K562 (cell line): ENCODE data around the gene DIP2C. TPM values are rescaled to one million over a fixed set of nuclear protein-coding genes. Genes with fewer than 3 reads are reported as not detected.

Source experiments
- ATAC-seq: fragments of 200-7000 bp; cut with Tn5 transposase; 3 replicates; pipeline ENCODE4 v1.9.1; 2020; ENCODE audit warnings: moderate library complexity
- BruUV-seq: library from RNA; stranded (reverse); fragments of 400-500 nt; replicated peaks from 2 replicates; lab custom pipeline; 2021; lab: Mats Ljungman, UMichigan
- CTCF ChIA-PET: fragments of 300-600 bp; formaldehyde crosslinking; extraction: SDS; loops from one replicate; lab custom pipeline; 2021; ENCODE audit warnings: low intra/inter-chr PET ratio; lab: Yijun Ruan, JAX
- POLR2A ChIA-PET: fragments of 300-600, 350-650 bp; sonication (Branson Sonifier 250); formaldehyde crosslinking; extraction: SDS; loops from one replicate; lab custom pipeline; 2021; ENCODE audit warnings: antibody characterized with exemption, inconsistent platforms; lab: Yijun Ruan, JAX
- DNase-seq, 4 experiments: peaks; one replicate each; pipeline versions ENCODE4 v3.0.0 to v3.0.0-alpha.2; 2011 to 2018; ENCODE audit warnings: low spot score in 3 of 4, mixed read lengths in 3 of 4; ENCODE audit errors: extremely low read depth in 1 of 4
- FAIRE-seq: peaks from 2 replicates; lab custom pipeline; 2011; peaks lifted over from hg19 to GRCh38; lab: Jason Lieb, UNC
- H2AFZ ChIP-seq: 2 replicates; pipeline ENCODE4 v1.6.0; 2011; ENCODE audit warnings: low read depth, low read length, control low read depth, inconsistent platforms
- H3K27ac ChIP-seq: fragments of 200-600 bp; 3 replicates; pipeline ENCODE4 v1.8.0; 2011; ENCODE audit warnings: low read depth, mild to moderate bottlenecking, control low read depth, inconsistent platforms, low read length, moderate library complexity, mixed read lengths; ENCODE audit errors: extremely low read depth
- H3K27me3 ChIP-seq, 2 experiments: fragments of 300-600 bp in 1 of 2; 2 replicates in 1 of 2; 3 replicates in 1 of 2; pipeline versions ENCODE4 v1.6.0 to v1.8.0; 2011; ENCODE audit warnings: inconsistent platforms in 2 of 2, low read length in 2 of 2, mild to moderate bottlenecking in 1 of 2, mixed read lengths in 1 of 2, moderate library complexity in 1 of 2; ENCODE audit not compliant: control insufficient read depth in 2 of 2, insufficient read depth in 2 of 2
- H3K36me3 ChIP-seq: fragments of 300-600 bp; 3 replicates; pipeline ENCODE4 v1.8.0; 2011; ENCODE audit warnings: mild to moderate bottlenecking, low read length, inconsistent platforms; ENCODE audit not compliant: control insufficient read depth, insufficient read depth
- H3K4me1 ChIP-seq, 2 experiments: fragments of 200-600 bp in 1 of 2; replicated peaks in 1 of 2; 2 replicates in 1 of 2; 3 replicates in 1 of 2; pipeline versions ENCODE4 v1.5.1 to v1.8.0; 2011; ENCODE audit warnings: inconsistent platforms in 2 of 2, low read length in 2 of 2, mild to moderate bottlenecking in 1 of 2, mixed read lengths in 1 of 2, moderate library complexity in 1 of 2; ENCODE audit not compliant: control insufficient read depth in 2 of 2, insufficient read depth in 2 of 2
- H3K4me2 ChIP-seq: 2 replicates; pipeline ENCODE4 v1.6.1; 2011; ENCODE audit warnings: low read length, control low read depth, inconsistent platforms, mixed read lengths; ENCODE audit not compliant: insufficient read depth
- H3K4me3 ChIP-seq: fragments of 200-600 bp; sonication (generic), shearing (Covaris generic); 2 replicates; pipeline ENCODE4 v1.5.1; 2016; ENCODE audit warnings: control low read depth, inconsistent platforms
- H3K79me2 ChIP-seq: fragments of 200-600 bp; 3 replicates; pipeline ENCODE4 v1.8.0; 2011; ENCODE audit warnings: low read length, inconsistent platforms; ENCODE audit not compliant: control insufficient read depth, insufficient read depth
- H3K9ac ChIP-seq, 2 experiments: 2 replicates each; pipeline versions ENCODE4 v1.6.0 to v1.6.1; 2011; ENCODE audit warnings: low read depth in 2 of 2, low read length in 2 of 2, control low read depth in 1 of 2, inconsistent platforms in 1 of 2, mild to moderate bottlenecking in 1 of 2, mixed read lengths in 1 of 2; ENCODE audit not compliant: insufficient read depth in 1 of 2
- H3K9me1 ChIP-seq: one replicate; pipeline ENCODE4 v1.6.0; 2011; ENCODE audit warnings: inconsistent platforms, mild to moderate bottlenecking, low read length, moderate library complexity; ENCODE audit not compliant: control insufficient read depth, insufficient read depth
- H3K9me3 ChIP-seq: replicated peaks from 2 replicates; pipeline ENCODE4 v1.5.1; 2011; ENCODE audit warnings: low read depth, low read length, inconsistent platforms; ENCODE audit not compliant: control insufficient read depth, insufficient read depth
- H4K20me1 ChIP-seq: replicated peaks from 2 replicates; pipeline ENCODE4 v1.6.1; 2011; ENCODE audit warnings: low read length, inconsistent platforms, mixed read lengths; ENCODE audit not compliant: control insufficient read depth, insufficient read depth
- ARID2 ChIP-seq: fragments of 450-650 bp; IDR thresholded peaks from 2 replicates; pipeline ENCODE4 v1.6.1; 2017; ENCODE audit warnings: antibody characterized with exemption, mild to moderate bottlenecking
- GABPB1 ChIP-seq: sonication (generic); formaldehyde crosslinking; IDR thresholded peaks from 2 replicates; pipeline ENCODE4 v1.8.0; 2022; ENCODE audit warnings: mild to moderate bottlenecking, missing genetic modification reagents
- HMG20A ChIP-seq: fragments of 450-650 bp; formaldehyde crosslinking; conservative IDR thresholded peaks from 2 replicates; pipeline ENCODE4 v1.4.0; 2020; ENCODE audit warnings: mild to moderate bottlenecking, mixed read lengths
- KDM5B ChIP-seq: fragments of 200-600 bp; sonication (generic); IDR thresholded peaks from 2 replicates; pipeline ENCODE4 v1.6.1; 2012; ENCODE audit warnings: low read depth, mild to moderate bottlenecking, moderate library complexity, low read length, control low read depth, inconsistent platforms; ENCODE audit not compliant: insufficient replicate concordance
- MAFG ChIP-seq: fragments of 450-650 bp; conservative IDR thresholded peaks from 2 replicates; pipeline ENCODE4 v1.6.1; 2016; ENCODE audit warnings: missing genetic modification characterization, missing compliant biosample characterization
- MBD2 ChIP-seq: sonication (generic); IDR thresholded peaks from 2 replicates; pipeline ENCODE4 v1.6.1; 2016; ENCODE audit warnings: low read depth, borderline replicate concordance
- NRF1 ChIP-seq, 2 experiments: fragments of 450-650 bp; IDR thresholded peaks in 1 of 2; conservative IDR thresholded peaks in 1 of 2; 2 replicates each; pipeline ENCODE4 v1.6.1; 2014; ENCODE audit warnings: mild to moderate bottlenecking in 2 of 2
- SRF ChIP-seq, 2 experiments: fragments of 250-450, 450-650 bp in 1 of 2; sonication (Bioruptor Pico) in 1 of 2; sonication (generic) in 1 of 2; formaldehyde crosslinking; IDR thresholded peaks; 2 replicates each; pipeline versions ENCODE4 v1.5.0 to v1.5.1; 2020 to 2022; ENCODE audit warnings: mild to moderate bottlenecking in 1 of 2, missing genetic modification reagents in 1 of 2
- STAT5A ChIP-seq: IDR thresholded peaks from 2 replicates; pipeline ENCODE4 v1.6.1; 2012; ENCODE audit warnings: low read length, inconsistent platforms, borderline replicate concordance
- SUPT5H ChIP-seq: fragments of 450-650 bp; IDR thresholded peaks from 2 replicates; pipeline ENCODE4 v1.6.1; 2016
- TBL1XR1 ChIP-seq, 2 experiments: IDR thresholded peaks; 2 replicates each; pipeline ENCODE4 v1.6.1; 2012; ENCODE audit warnings: improper control_type of control experiment in 2 of 2, low read length in 2 of 2, mild to moderate bottlenecking in 1 of 2
- U2AF1 ChIP-seq: fragments of 200-400 bp; formaldehyde crosslinking; optimal IDR thresholded peaks from 2 replicates; pipeline ENCODE3; 2017; ENCODE audit warnings: mild to moderate bottlenecking, low read depth, low read length, moderate library complexity
- ZBTB1 ChIP-seq: sonication (generic); formaldehyde crosslinking; IDR thresholded peaks from 2 replicates; pipeline ENCODE4 v1.8.1; 2023; ENCODE audit warnings: missing genetic modification reagents, low read depth, mild to moderate bottlenecking, borderline replicate concordance
- ZC3H11A ChIP-seq: IDR thresholded peaks from 2 replicates; pipeline ENCODE4 v1.6.1; 2012; ENCODE audit warnings: low read depth, low read length, improper control_type of control experiment
- ZC3H4 ChIP-seq: sonication (generic); formaldehyde crosslinking; IDR thresholded peaks from 2 replicates; pipeline ENCODE4 v1.9.0; 2021; ENCODE audit warnings: missing genetic modification reagents, borderline replicate concordance
- ZNF124 ChIP-seq: sonication (generic); formaldehyde crosslinking; IDR thresholded peaks from 2 replicates; pipeline ENCODE4 v1.8.1; 2022; ENCODE audit warnings: missing genetic modification reagents
- ZNF324 ChIP-seq: fragments of 250-450 bp; sonication (Bioruptor Pico); IDR thresholded peaks from 2 replicates; pipeline ENCODE4 v1.4.0; 2020; ENCODE audit warnings: mild to moderate bottlenecking
- WGBS: fragments of 100-300 bp; shearing (Covaris generic); methylation state at CpG from one replicate; pipeline ENCODE4 v1.1.6; 2016; ENCODE audit warnings: low coverage, mixed read lengths; ENCODE audit not compliant: insufficient coverage; ENCODE audit errors: missing lambda C conversion rate; 5-methylcytosine and 5-hydroxymethylcytosine counted together
- in situ Hi-C: fragments of 300-500 bp; cut with MboI; formaldehyde crosslinking; loops from 4 replicates; pipeline ENCODE4 v1.15.0; 2018; ENCODE audit warnings: inconsistent platforms, mixed read lengths
- intact Hi-C: fragments of 100-400 bp; cut with micrococcal nuclease; formaldehyde crosslinking; loops from 2 replicates; pipeline ENCODE4 v1.14.2; 2022
- polyA plus RNA-seq, 8 experiments: library from polyadenylated mRNA; depleted of rRNA in 4 of 8; stranded (reverse) in 5 of 8; unstranded in 3 of 8; fragments of >200 nt; fragmentation: Nextera tagmentation in 2 of 8; fragmentation: Illumina TruSeq in 1 of 8; extraction: Ambion mirVana in 2 of 8; extraction: Trizol in 1 of 8; gene quantifications; 2 replicates each; pipeline versions ENCODE4 v1.2.1 to v1.2.3, GENCODE V29; 2011 to 2014; ENCODE audit warnings: inconsistent platforms in 1 of 8, missing spikeins in 1 of 8
- total RNA-seq, 7 experiments: library from RNA; depleted of rRNA in 6 of 7; stranded (reverse); fragments of >200 nt in 6 of 7; fragmentation: Illumina TruSeq in 2 of 7; extraction: Trizol in 2 of 7; gene quantifications; 2 replicates each; pipeline versions ENCODE4 v1.2.1 to v1.2.3, GENCODE V29; 2011 to 2021; ENCODE audit warnings: low replicate concordance in 1 of 7
- TF ChIP-seq, protein P1 (sequence below): fragments of 450-650 bp; formaldehyde crosslinking; IDR thresholded peaks from 2 replicates; pipeline ENCODE4 v1.4.0; 2020; ENCODE audit warnings: mild to moderate bottlenecking, moderate library complexity
- TF ChIP-seq, protein P2 (sequence below): sonication (generic); formaldehyde crosslinking; IDR thresholded peaks from 2 replicates; pipeline ENCODE4 v1.8.1; 2023; ENCODE audit warnings: mild to moderate bottlenecking, missing genetic modification reagents

DIP2C gene
- total and polyA plus RNA-seq, 9 of the 15 experiments (the other 6 are each of a cell fraction or from before 2014, with no cell fraction given): 0.01 TPM; not detected in 8

DNA sequence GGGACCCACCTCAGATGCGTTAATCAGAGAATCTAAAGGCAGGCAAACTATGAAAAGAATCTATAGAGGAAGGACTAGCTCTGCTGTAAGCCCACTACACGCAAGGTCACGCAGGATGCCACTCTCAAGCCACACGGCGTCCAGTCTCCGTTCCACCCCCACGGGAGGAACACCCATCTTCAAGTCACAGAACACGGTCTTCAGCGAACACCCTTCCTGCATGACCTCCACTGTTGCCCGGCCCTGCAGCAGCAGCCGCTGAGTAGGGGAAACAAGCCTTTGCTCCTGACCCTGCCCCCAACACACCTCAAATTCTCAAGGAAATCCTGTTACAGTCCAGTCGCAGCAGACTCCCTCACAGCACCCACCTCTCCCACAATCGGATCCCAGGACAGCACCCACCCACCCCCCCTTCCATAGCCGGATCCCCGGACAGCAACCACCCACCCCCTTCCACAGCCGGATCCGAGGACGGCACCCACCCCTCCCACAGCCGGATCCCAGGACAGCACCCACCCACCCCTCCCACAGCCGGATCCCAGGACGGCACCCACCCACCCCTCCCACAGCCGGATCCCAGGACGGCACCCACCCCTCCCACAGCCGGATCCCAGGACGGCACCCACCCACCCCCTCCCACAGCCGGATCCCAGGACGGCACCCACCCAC, 133.7 kb downstream of the DIP2C start (continued):
- TF ChIP-seq ARID2: no peak
- no peak for TF ChIP-seq U2AF1
- no peak for TF ChIP-seq TBL1XR1 (IDR thresholded peaks at IDR 0.05; ENCODE audit: low read length in 2 of 2)
- TF ChIP-seq MAFG (tag): no peak
- no peak for TF ChIP-seq KDM5B
- TF ChIP-seq GABPB1 (CRISPR knock-in tag): no peak

DNA sequence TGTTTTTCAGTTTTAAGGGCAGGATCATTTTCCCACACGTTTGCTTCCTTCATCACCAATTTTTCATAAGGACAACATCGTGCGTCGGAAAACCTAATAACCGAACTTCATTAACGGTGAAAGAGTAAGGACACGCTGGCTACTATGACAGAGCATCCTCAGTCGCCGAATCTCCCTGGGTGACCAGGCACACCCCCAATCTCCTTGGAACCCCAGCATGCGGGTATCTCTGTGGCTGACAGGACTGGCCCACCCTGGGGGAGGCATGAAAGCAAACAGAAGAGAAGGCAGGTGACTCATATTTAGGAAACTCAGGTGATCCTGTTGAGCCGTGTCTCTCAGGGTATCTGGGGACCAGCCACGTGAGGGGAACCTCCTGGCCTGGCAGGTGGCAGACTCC, 134.2 kb downstream of the DIP2C start:
- intact Hi-C loops (no loop called here), in situ Hi-C loops (no loop called here)
- Histone ChIP-seq H3K9ac (no peak overlapping the region), H3K27me3 (peaks cover 7 to 54% of the 10 kb centered on the region in 2 experiments; a peak in 4 of 5 replicates), H3K27ac (no peak overlapping the region), H3K36me3 (no peaks in the 10 kb centered on the region), H3K4me1 (no peaks in the 10 kb centered on the region), H3K9me1 (peaks cover 2% of the 10 kb centered on the region), H3K4me3 (no peak overlapping the region), H3K9me3 (no peaks in the 10 kb centered on the region), H3K4me2 (no peak overlapping the region), H3K79me2 (no peaks in the 10 kb centered on the region), H2AFZ (no peak overlapping the region), H4K20me1 (no peaks in the 10 kb centered on the region)
- DNase-seq: no peak
- TF ChIP-seq, protein P1, sequence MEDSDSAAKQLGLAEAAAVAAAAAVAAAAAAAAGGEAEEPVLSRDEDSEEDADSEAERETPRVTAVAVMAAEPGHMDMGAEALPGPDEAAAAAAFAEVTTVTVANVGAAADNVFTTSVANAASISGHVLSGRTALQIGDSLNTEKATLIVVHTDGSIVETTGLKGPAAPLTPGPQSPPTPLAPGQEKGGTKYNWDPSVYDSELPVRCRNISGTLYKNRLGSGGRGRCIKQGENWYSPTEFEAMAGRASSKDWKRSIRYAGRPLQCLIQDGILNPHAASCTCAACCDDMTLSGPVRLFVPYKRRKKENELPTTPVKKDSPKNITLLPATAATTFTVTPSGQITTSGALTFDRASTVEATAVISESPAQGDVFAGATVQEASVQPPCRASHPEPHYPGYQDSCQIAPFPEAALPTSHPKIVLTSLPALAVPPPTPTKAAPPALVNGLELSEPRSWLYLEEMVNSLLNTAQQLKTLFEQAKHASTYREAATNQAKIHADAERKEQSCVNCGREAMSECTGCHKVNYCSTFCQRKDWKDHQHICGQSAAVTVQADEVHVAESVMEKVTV: no peak
- TF ChIP-seq ZNF124 (CRISPR knock-in tag): no peak
- TF ChIP-seq STAT5A: no peak
- no peak for TF ChIP-seq KDM5B
- TF ChIP-seq, protein P2, sequence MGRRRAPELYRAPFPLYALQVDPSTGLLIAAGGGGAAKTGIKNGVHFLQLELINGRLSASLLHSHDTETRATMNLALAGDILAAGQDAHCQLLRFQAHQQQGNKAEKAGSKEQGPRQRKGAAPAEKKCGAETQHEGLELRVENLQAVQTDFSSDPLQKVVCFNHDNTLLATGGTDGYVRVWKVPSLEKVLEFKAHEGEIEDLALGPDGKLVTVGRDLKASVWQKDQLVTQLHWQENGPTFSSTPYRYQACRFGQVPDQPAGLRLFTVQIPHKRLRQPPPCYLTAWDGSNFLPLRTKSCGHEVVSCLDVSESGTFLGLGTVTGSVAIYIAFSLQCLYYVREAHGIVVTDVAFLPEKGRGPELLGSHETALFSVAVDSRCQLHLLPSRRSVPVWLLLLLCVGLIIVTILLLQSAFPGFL (CRISPR knock-in tag): no peak
- no peak for TF ChIP-seq HMG20A
- no peak for TF ChIP-seq ZC3H4
- no peak for TF ChIP-seq MBD2
- no peak for TF ChIP-seq SRF (CRISPR knock-in tag; IDR thresholded peaks at IDR 0.05)
- TF ChIP-seq ZNF324: no peak
- no peak for TF ChIP-seq ZBTB1
- no peak for TF ChIP-seq SUPT5H
- no peak for TF ChIP-seq NRF1 (conservative IDR thresholded peaks at IDR 0.05 in 1 of 2, IDR thresholded peaks at IDR 0.05 in 1 of 2)
- no peak for TF ChIP-seq ZC3H11A
- WGBS: 8% methylated on average over 12 of the region's 12 CpGs
- ChIA-PET CTCF (no interaction called here), POLR2A (interaction anchor here (0.6 kb wide), 1 partner anchor 17 kb away, joined by 3 read pairs; no protein-coding TSS in a partner anchor)
- no peak for FAIRE-seq
- ATAC-seq: no peak
- BruUV-seq: no TSS peak
